Fibroblast of lung (primary cell): ENCODE data around the gene DLGAP1. TPM values are rescaled to one million over a fixed set of nuclear protein-coding genes. Genes with fewer than 3 reads are reported as not detected.

Experiments
- DNase-seq, 2 donors: peaks; one replicate each; pipeline versions ENCODE4 v3.0.0 to v3.0.0-alpha.2; 2010; ENCODE audit warnings: low read depth in 2 of 2
- H2AFZ ChIP-seq: 2 replicates; pipeline ENCODE4 v1.5.1; 2012; ENCODE audit warnings: low read length, control low read depth, inconsistent platforms
- H3K27ac ChIP-seq: 2 replicates; pipeline ENCODE4 v1.5.1; 2011; ENCODE audit warnings: low read length, control low read depth; ENCODE audit not compliant: insufficient read depth
- H3K27me3 ChIP-seq: 2 replicates; pipeline ENCODE4 v1.5.1; 2011; ENCODE audit warnings: mild to moderate bottlenecking, low read length; ENCODE audit not compliant: control insufficient read depth, insufficient read depth
- H3K36me3 ChIP-seq: 2 replicates; pipeline ENCODE4 v1.5.1; 2011; ENCODE audit warnings: low read length; ENCODE audit not compliant: control insufficient read depth, insufficient read depth
- H3K4me1 ChIP-seq: 2 replicates; pipeline ENCODE4 v1.5.1; 2011; ENCODE audit warnings: low read length; ENCODE audit not compliant: control insufficient read depth, insufficient read depth; ENCODE audit errors: extremely low read depth
- H3K4me2 ChIP-seq: 2 replicates; pipeline ENCODE4 v1.5.1; 2011; ENCODE audit warnings: low read length, control low read depth; ENCODE audit not compliant: insufficient read depth; ENCODE audit errors: extremely low read depth
- H3K4me3 ChIP-seq, 4 experiments: fragments of 200-600 bp in 1 of 4; sonication (generic) in 1 of 4; replicated peaks in 1 of 4; 2 replicates each; pipeline ENCODE4 v1.5.1; 2011 to 2016; ENCODE audit warnings: low read length in 4 of 4, low read depth in 3 of 4, mild to moderate bottlenecking in 3 of 4, control low read depth in 2 of 4, inconsistent platforms in 1 of 4, mixed read lengths in 1 of 4; ENCODE audit not compliant: insufficient read depth in 1 of 4; ENCODE audit errors: control extremely low read depth in 1 of 4
- H3K79me2 ChIP-seq: 2 replicates; pipeline ENCODE4 v1.5.1; 2012; ENCODE audit warnings: mild to moderate bottlenecking, low read length, inconsistent platforms; ENCODE audit not compliant: control insufficient read depth, insufficient read depth
- H3K9ac ChIP-seq: 2 replicates; pipeline ENCODE4 v1.5.1; 2011; ENCODE audit warnings: mild to moderate bottlenecking, low read length, control low read depth; ENCODE audit not compliant: insufficient read depth
- H3K9me3 ChIP-seq: 2 replicates; pipeline ENCODE4 v1.5.1; 2012; ENCODE audit warnings: low read depth, low read length; ENCODE audit not compliant: control insufficient read depth, insufficient read depth
- H4K20me1 ChIP-seq: 2 replicates; pipeline ENCODE4 v1.5.1; 2011; ENCODE audit warnings: low read length; ENCODE audit not compliant: control insufficient read depth, insufficient read depth; ENCODE audit errors: extremely low read depth
- CTCF ChIP-seq, 2 donors: IDR thresholded peaks in 1 of 2; conservative IDR thresholded peaks in 1 of 2; 1 replicate in 1 of 2; 2 replicates in 1 of 2; pipeline ENCODE4 v1.5.1; 2011 to 2012; ENCODE audit warnings: low read length in 2 of 2, control low read depth in 1 of 2, inconsistent platforms in 1 of 2, low read depth in 1 of 2, mild to moderate bottlenecking in 1 of 2
- EZH2 ChIP-seq: IDR thresholded peaks from 2 replicates; pipeline ENCODE4 v1.5.1; 2012; ENCODE audit warnings: low read length, control low read depth, mild to moderate bottlenecking; ENCODE audit errors: missing control alignments
- polyA plus RNA-seq, 2 donors: library from polyadenylated mRNA; depleted of rRNA in 1 of 2; stranded (reverse) in 1 of 2; unstranded in 1 of 2; fragments of >200 nt; gene quantifications; 2 replicates each; pipeline ENCODE4 v1.2.1, GENCODE V29; 2011 to 2012; ENCODE audit warnings: missing spikeins in 1 of 2
- total RNA-seq: library from RNA; depleted of rRNA; stranded (reverse); fragments of >200 nt; gene quantifications from 2 replicates; pipeline ENCODE4 v1.2.1, GENCODE V29; 2014

The DLGAP1 gene
- total and polyA plus RNA-seq, 2 donors (not counting 1 experiment from before 2014, with no cell fraction given): 0.16 to 0.17 TPM

- peaks cover 1% of the 10 kb centered on the region for H3K4me1 ChIP-seq
- no peaks in the 10 kb centered on the region for H3K27me3 ChIP-seq
- H3K27ac ChIP-seq: no peak overlapping the region
- H3K4me3 ChIP-seq: no peak overlapping the region
- H4K20me1 ChIP-seq: no peaks in the 10 kb centered on the region
- TF ChIP-seq CTCF (conservative IDR thresholded peaks at IDR 0.05 in 1 of 2, IDR thresholded peaks at IDR 0.05 in 1 of 2; ENCODE audit: low read depth in 1 of 2, low read length in 2 of 2): no peak
- no peaks in the 10 kb centered on the region for H3K9me3 ChIP-seq
- H3K4me2 ChIP-seq: no peak overlapping the region
- no peaks in the 10 kb centered on the region for H3K36me3 ChIP-seq
- H2AFZ ChIP-seq: no peak overlapping the region
- H3K9ac ChIP-seq: no peak overlapping the region
- no peaks in the 10 kb centered on the region for H3K79me2 ChIP-seq
- no peak for DNase-seq
Measured at GRCh38 chr18:3616744-3617143, 838.4 kb downstream of the DLGAP1 start.

GRCh38 chr18:3616142-3616541 is 839.0 kb downstream of the DLGAP1 start:
- no peaks in the 10 kb centered on the region for H3K27me3 ChIP-seq
- no peaks in the 10 kb centered on the region for H3K9me3 ChIP-seq
- H3K4me3 ChIP-seq: no peak overlapping the region
- TF ChIP-seq CTCF (conservative IDR thresholded peaks at IDR 0.05 in 1 of 2, IDR thresholded peaks at IDR 0.05 in 1 of 2; ENCODE audit: low read depth in 1 of 2, low read length in 2 of 2) (no peak), EZH2 (no peak)
- no peak overlapping the region for H3K9ac ChIP-seq
- H4K20me1 ChIP-seq: no peaks in the 10 kb centered on the region
- no peak overlapping the region for H3K27ac ChIP-seq
- peaks cover 6% of the 10 kb centered on the region for H3K4me1 ChIP-seq
- DNase-seq: no peak
- no peak overlapping the region for H3K4me2 ChIP-seq
- H3K79me2 ChIP-seq: no peaks in the 10 kb centered on the region
- H2AFZ ChIP-seq: no peak overlapping the region
- no peaks in the 10 kb centered on the region for H3K36me3 ChIP-seq

GRCh38 chr18:3615374-3615985 is 839.6 kb downstream of the DLGAP1 start:
- H4K20me1 ChIP-seq: no peaks in the 10 kb centered on the region
- no peak overlapping the region for H3K4me2 ChIP-seq
- no peak for TF ChIP-seq CTCF (conservative IDR thresholded peaks at IDR 0.05 in 1 of 2, IDR thresholded peaks at IDR 0.05 in 1 of 2; ENCODE audit: low read depth in 1 of 2, low read length in 2 of 2)
- no peak for TF ChIP-seq EZH2
- H3K27ac ChIP-seq: no peak overlapping the region
- peak overlapping the region; percentile 32 for H2AFZ ChIP-seq
- H3K9ac ChIP-seq: no peak overlapping the region
- H3K4me1 ChIP-seq: peaks cover 6% of the 10 kb centered on the region
- no peaks in the 10 kb centered on the region for H3K36me3 ChIP-seq
- no peak overlapping the region for H3K4me3 ChIP-seq
- no peak for DNase-seq
- H3K9me3 ChIP-seq: no peaks in the 10 kb centered on the region
- H3K27me3 ChIP-seq: no peaks in the 10 kb centered on the region
- H3K79me2 ChIP-seq: no peaks in the 10 kb centered on the region
